ENCODE measurements around the gene FAM110D. TPM values are rescaled to one million over a fixed set of nuclear protein-coding genes. Genes with fewer than 3 reads are reported as not detected.

FAM110D gene
- total RNA-seq, 1 experiment from 2014 or later = not detected

DNA sequence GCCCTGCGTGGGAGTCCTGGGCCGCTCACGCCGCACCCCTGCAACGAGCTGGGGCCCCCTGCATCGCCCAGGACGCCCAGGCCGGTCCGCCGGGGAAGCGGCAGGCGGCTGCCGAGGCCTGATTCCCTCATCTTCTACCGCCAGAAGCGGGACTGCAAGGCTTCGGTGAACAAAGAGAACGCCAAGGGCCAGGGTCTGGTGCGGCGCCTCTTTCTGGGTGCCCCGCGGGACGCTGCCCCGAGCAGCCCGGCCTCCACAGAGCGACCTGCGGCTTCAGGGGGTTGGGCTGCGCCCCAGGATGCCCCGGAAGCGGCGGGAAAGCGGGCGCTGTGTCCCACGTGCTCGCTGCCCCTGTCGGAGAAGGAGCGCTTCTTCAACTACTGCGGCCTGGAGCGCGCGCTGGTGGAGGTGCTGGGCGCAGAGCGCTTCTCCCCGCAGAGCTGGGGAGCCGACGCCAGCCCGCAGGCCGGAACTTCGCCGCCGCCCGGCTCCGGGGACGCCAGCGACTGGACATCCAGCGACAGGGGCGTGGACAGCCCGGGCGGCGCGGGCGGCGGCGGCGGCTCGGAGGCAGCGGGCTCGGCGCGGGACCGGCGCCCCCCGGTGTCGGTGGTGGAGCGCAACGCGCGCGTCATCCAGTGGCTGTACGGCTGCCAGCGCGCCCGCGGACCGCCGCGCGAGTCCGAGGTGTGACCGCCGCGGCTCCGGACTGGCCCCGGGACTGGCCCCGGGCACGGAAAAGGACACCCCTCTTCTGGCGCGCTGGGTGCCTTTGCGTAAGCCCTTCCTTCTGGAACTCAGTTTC, 2.7 kb downstream of the FAM110D start:
- no TSS peak for BruUV-seq (replicated peaks)

DNA sequence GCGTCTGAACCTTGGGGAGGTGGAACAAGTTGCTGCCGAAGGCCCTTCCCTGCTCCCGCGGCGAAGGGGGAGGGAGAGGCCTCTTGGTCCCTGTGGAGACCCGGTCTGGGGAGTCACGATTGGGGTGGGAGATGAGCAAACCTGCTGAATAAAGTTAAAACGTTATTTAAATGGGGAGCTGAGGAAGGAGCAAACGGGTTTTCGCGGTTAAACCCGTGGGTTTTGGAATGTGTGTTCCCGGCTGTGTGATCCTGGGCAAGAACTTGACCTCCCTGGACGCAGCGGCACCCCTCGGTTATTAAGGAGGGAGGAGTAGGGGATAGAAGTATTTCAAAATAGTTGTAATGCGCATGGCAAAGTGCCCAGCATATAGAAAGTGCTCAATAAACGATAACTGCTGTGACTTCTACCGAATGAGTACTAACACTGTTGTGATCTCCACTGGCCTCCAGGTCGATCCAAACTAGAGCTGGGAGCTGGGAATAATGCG, 3.4 kb downstream of the FAM110D start:
- intact Hi-C loops (cut with micrococcal nuclease) = loop anchor here (5.0 kb wide), 1 partner anchor 55 kb away; no protein-coding TSS in a partner anchor
- H3K79me2 ChIP-seq (ENCODE audit: low read length) = no peaks in the 10 kb centered on the region
- no TSS peak for BruUV-seq (replicated peaks)
- peak overlapping the region; percentile 98 for H3K4me2 ChIP-seq (ENCODE audit: low read length)
- H3K4me1 ChIP-seq (ENCODE audit: insufficient read depth, low read length) = 0 out of 2 replicates have a peak, but pooled peaks cover 4% of the 10 kb centered on the region
- no peak overlapping the region for H3K27ac ChIP-seq (ENCODE audit: low read length)
- peak; percentile 13 for DNase-seq
- ChIA-PET POLR2A (ENCODE audit: unreplicated experiment) (interaction anchor here (0.5 kb wide), 1 partner anchor 121 kb away, joined by 4 read pairs; no protein-coding TSS in a partner anchor), CTCF (no interaction called here)
- H3K4me3 ChIP-seq (ENCODE audit: low read length) = peak overlapping the region; percentile 74
- TF ChIP-seq EZH2phosphoT487 (IDR thresholded peaks at IDR 0.05; ENCODE audit: borderline replicate concordance, low read length) (no peak), EZH2 (IDR thresholded peaks at IDR 0.05; ENCODE audit: low read length, unreplicated experiment) (no peak)
- TF ChIP-seq, protein P1, sequence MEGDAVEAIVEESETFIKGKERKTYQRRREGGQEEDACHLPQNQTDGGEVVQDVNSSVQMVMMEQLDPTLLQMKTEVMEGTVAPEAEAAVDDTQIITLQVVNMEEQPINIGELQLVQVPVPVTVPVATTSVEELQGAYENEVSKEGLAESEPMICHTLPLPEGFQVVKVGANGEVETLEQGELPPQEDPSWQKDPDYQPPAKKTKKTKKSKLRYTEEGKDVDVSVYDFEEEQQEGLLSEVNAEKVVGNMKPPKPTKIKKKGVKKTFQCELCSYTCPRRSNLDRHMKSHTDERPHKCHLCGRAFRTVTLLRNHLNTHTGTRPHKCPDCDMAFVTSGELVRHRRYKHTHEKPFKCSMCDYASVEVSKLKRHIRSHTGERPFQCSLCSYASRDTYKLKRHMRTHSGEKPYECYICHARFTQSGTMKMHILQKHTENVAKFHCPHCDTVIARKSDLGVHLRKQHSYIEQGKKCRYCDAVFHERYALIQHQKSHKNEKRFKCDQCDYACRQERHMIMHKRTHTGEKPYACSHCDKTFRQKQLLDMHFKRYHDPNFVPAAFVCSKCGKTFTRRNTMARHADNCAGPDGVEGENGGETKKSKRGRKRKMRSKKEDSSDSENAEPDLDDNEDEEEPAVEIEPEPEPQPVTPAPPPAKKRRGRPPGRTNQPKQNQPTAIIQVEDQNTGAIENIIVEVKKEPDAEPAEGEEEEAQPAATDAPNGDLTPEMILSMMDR (conservative IDR thresholded peaks at IDR 0.05; ENCODE audit: low read depth, low read length) = no peak
- H3K36me3 ChIP-seq (ENCODE audit: low read depth, low read length) = no peaks in the 10 kb centered on the region
- no peaks in the 10 kb centered on the region for H4K20me1 ChIP-seq (ENCODE audit: low read length)
- no peaks in the 10 kb centered on the region for H3K9me3 ChIP-seq (ENCODE audit: low read length)
- H3K27me3 ChIP-seq (ENCODE audit: low read length) = no peaks in the 10 kb centered on the region
- H2AFZ ChIP-seq (ENCODE audit: low read length) = peak overlapping the region; percentile 95
- ATAC-seq = no peak
- H3F3A ChIP-seq (ENCODE audit: low read length, unreplicated experiment) = no peaks in the 10 kb centered on the region
- no peak overlapping the region for H3K9ac ChIP-seq (ENCODE audit: low read length)
- no peaks in the 10 kb centered on the region for H3K9me2 ChIP-seq (replicated peaks; ENCODE audit: low read length)

More for the DNA sequence above, 2.7 kb downstream of the FAM110D start:
- H4K20me1 ChIP-seq (ENCODE audit: low read length) = no peaks in the 10 kb centered on the region
- peak overlapping the region; percentile 98 for H3K4me2 ChIP-seq (ENCODE audit: low read length)
- intact Hi-C loops (cut with micrococcal nuclease) = loop anchor here (5.0 kb wide), 1 partner anchor 54 kb away; no protein-coding TSS in a partner anchor
- H3K4me1 ChIP-seq (ENCODE audit: insufficient read depth, low read length) = peaks cover 7% of the 10 kb centered on the region
- H2AFZ ChIP-seq (ENCODE audit: low read length) = peak overlapping the region; percentile 95
- H3K4me3 ChIP-seq (ENCODE audit: low read length) = peak overlapping the region; percentile 74
- no peaks in the 10 kb centered on the region for H3K79me2 ChIP-seq (ENCODE audit: low read length)
- ChIA-PET CTCF (no interaction called here), POLR2A (ENCODE audit: unreplicated experiment) (interaction anchor here (0.5 kb wide), 1 partner anchor 120 kb away, joined by 4 read pairs; no protein-coding TSS in a partner anchor)
- no peaks in the 10 kb centered on the region for H3K27me3 ChIP-seq (ENCODE audit: low read length)
- no peaks in the 10 kb centered on the region for H3F3A ChIP-seq (ENCODE audit: low read length, unreplicated experiment)
- H3K9ac ChIP-seq (ENCODE audit: low read length) = peak overlapping the region; percentile 31; the same call in 1 of the 2 replicates
- H3K9me2 ChIP-seq (replicated peaks; ENCODE audit: low read length) = no peaks in the 10 kb centered on the region
- no peak overlapping the region for H3K27ac ChIP-seq (ENCODE audit: low read length)
- no peaks in the 10 kb centered on the region for H3K36me3 ChIP-seq (ENCODE audit: low read depth, low read length)
- ATAC-seq (peak; percentile 65), DNase-seq (peak; percentile 48)
- TF ChIP-seq EZH2 (IDR thresholded peaks at IDR 0.05; ENCODE audit: low read length, unreplicated experiment) = no peak
- TF ChIP-seq, protein P1 (conservative IDR thresholded peaks at IDR 0.05; ENCODE audit: low read depth, low read length) = peak; percentile 19; the same call in 1 of the 2 replicates
- no peak for TF ChIP-seq EZH2phosphoT487 (IDR thresholded peaks at IDR 0.05; ENCODE audit: borderline replicate concordance, low read length)
- no peaks in the 10 kb centered on the region for H3K9me3 ChIP-seq (ENCODE audit: low read length)

Data from PC-3 (cell line).